Right lobe of liver (tissue), 6 donors: ENCODE results near the gene FRMD4A. TPM values are rescaled to one million over a fixed set of nuclear protein-coding genes. Genes with fewer than 3 reads are reported as not detected.

ENCODE experiments used
- ATAC-seq, 4 donors: fragments of 200-7000 bp; cut with Tn5 transposase; one replicate each; pipeline ENCODE4 v1.9.1; 2020; ENCODE audit warnings: mild to moderate bottlenecking in 4 of 4, moderate library complexity in 4 of 4
- DNase-seq, 3 donors: peaks; one replicate each; pipeline ENCODE4 v3.0.0-alpha.2; 2020
- H3K27ac ChIP-seq, 3 donors: fragments of 200-600 bp; one replicate each; pipeline ENCODE4 v1.8.0; 2022
- H3K27me3 ChIP-seq, 2 donors: fragments of 200-600 bp; one replicate each; pipeline ENCODE4 v1.8.0; 2022
- H3K36me3 ChIP-seq, 4 donors: fragments of 200-600 bp; sonication (generic) in 1 of 4; one replicate each; pipeline versions ENCODE4 v1.5.1 to v1.8.0; 2017 to 2022; ENCODE audit warnings: control low read depth in 1 of 4
- H3K4me1 ChIP-seq, 4 donors: fragments of 200-600 bp; sonication (generic) in 1 of 4; one replicate each; pipeline versions ENCODE4 v1.5.1 to v1.8.0; 2017 to 2022; ENCODE audit warnings: control low read depth in 1 of 4
- H3K4me3 ChIP-seq, 3 donors: fragments of 200-600 bp; one replicate each; pipeline ENCODE4 v1.8.0; 2022
- H3K9me3 ChIP-seq, 4 donors: fragments of 200-600 bp; sonication (generic) in 1 of 4; one replicate each; pipeline versions ENCODE4 v1.5.1 to v1.8.0; 2017 to 2022; ENCODE audit warnings: control low read depth in 1 of 4
- POLR2A ChIP-seq: fragments of 450-650 bp; IDR thresholded peaks from one replicate; pipeline ENCODE4 v1.6.1; 2017; ENCODE audit warnings: antibody characterized with exemption, mild to moderate bottlenecking
- WGBS: methylation state at CpG from one replicate; pipeline ENCODE4 v1.1.6; 2018; ENCODE audit warnings: low coverage, low lambda C conversion rate; ENCODE audit not compliant: insufficient coverage; ENCODE audit errors: missing lambda C conversion rate; 5-methylcytosine and 5-hydroxymethylcytosine counted together
- intact Hi-C, 2 donors: fragments of 100-400 bp; cut with DNase I; formaldehyde crosslinking; loops; one replicate each; pipeline versions ENCODE4 v1.11.2 to v1.14.1; 2022
- total RNA-seq, 6 experiments: library from RNA; depleted of rRNA in 2 of 6; stranded (reverse); fragments of >200 nt in 2 of 6; fragmentation: NEBNext Ultra II Directional in 3 of 6; extraction: Animal tissue kit (Norgen Biotek cat#: 25700) in 3 of 6; gene quantifications; one replicate each; pipeline versions ENCODE4 v1.1.0 to v1.2.4, GENCODE V29; 2016 to 2023
- TF ChIP-seq, protein P1 (sequence below), 4 donors: fragments of 200-600 bp in 3 of 4; fragments of 450-650 bp in 1 of 4; IDR thresholded peaks; one replicate each; pipeline versions ENCODE4 v1.5.1 to v1.8.0; 2016 to 2022; ENCODE audit warnings: antibody characterized with exemption in 4 of 4, mild to moderate bottlenecking in 2 of 4
- donor health status: DM: no; HTN: yes; CAD: no.
- donor health status: DM: no; HTN: no; CAD: no.
- donor health status: DM: no; HTN: no; CAD: no.
- donor health status: DM: no; HTN: yes; CAD: no.
- donor health status: DM: no; HTN: yes; CAD: no.

Gene FRMD4A
- total RNA-seq, 6 experiments from 2014 or later = 8.4 to 22.8 (median 13.3) TPM

DNA sequence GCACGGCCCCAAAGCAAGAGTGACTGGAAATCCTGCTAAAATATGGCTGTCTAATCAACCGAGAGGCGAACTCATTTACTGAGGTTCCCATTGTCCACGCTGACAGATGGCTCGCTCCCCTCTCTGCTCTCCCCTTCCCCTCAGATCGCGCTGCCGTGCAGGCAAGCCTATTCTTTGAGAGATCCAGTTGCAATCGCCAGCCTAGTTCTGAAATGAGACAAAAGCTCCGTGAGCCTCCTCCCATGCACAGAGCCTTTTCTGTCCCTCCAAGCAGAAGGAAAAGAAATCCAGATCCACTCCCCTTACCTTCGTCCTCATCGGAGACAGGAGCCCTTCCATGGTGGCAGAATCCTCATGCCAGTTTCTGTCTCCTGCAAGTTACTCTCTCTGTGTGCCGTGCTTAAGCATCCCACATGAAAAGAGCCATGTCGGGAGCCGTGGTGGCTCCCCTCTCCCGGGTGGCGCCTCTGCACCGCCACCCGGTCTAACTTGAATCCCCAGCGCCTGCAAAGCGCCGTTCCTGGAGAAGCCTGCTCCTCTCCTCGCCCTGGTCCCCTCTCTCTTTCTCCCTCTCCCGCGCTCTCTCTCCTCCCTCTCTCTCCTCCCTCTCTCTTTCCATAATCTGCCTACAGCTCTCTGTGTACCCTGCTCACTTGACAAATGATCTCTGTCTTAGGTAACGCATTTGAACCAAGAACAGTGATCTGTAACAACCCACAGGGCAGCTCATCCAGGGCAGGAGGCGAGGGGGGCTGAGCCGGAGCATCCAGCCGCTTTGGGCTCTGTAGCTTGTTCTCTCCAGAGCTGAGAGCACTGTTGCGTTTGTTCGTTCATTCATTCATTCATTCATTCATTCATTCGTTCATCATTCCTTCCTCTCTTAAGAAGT, 156.8 kb downstream of the FRMD4A start:
- Histone ChIP-seq H3K27ac (no peak overlapping the region), H3K36me3 (no peaks in the 10 kb centered on the region), H3K4me3 (peak overlapping the region in 2 of 3 donors; percentile 1 to 23), H3K9me3 (no peaks in the 10 kb centered on the region), H3K27me3 (peaks cover 0 to 3% of the 10 kb centered on the region in 2 donors), H3K4me1 (no peaks in the 10 kb centered on the region)
- DNase-seq (no peak), ATAC-seq (peak; percentile 40 to 49 (median 44))
- TF ChIP-seq, protein P1, sequence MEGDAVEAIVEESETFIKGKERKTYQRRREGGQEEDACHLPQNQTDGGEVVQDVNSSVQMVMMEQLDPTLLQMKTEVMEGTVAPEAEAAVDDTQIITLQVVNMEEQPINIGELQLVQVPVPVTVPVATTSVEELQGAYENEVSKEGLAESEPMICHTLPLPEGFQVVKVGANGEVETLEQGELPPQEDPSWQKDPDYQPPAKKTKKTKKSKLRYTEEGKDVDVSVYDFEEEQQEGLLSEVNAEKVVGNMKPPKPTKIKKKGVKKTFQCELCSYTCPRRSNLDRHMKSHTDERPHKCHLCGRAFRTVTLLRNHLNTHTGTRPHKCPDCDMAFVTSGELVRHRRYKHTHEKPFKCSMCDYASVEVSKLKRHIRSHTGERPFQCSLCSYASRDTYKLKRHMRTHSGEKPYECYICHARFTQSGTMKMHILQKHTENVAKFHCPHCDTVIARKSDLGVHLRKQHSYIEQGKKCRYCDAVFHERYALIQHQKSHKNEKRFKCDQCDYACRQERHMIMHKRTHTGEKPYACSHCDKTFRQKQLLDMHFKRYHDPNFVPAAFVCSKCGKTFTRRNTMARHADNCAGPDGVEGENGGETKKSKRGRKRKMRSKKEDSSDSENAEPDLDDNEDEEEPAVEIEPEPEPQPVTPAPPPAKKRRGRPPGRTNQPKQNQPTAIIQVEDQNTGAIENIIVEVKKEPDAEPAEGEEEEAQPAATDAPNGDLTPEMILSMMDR (IDR thresholded peaks at IDR 0.05) = no peak
- TF ChIP-seq POLR2A = no peak
- intact Hi-C loops = no loop called here
- 2% methylated on average over 28 of the region's 32 CpGs for WGBS

DNA sequence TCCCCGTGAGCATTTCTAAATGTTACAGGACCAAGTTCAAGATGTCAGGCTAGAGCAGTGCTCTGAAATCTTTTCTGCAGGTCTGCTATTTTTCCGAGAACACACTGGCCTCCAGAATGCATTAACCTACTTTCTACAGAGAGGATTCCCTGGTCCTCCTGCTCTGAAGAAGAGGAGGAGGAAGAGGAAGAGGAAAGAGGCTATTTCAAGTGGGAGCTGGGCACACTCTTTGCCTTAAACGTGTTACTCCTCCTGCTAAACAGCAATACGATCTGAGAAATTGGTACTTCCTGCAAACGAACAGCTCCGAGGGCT, 157.4 kb downstream of the FRMD4A start:
- 2% methylated on average over 6 of the region's 6 CpGs for WGBS
- peak overlapping the region in 1 of 3 donors; percentile 1 for H3K4me3 ChIP-seq
- no peaks in the 10 kb centered on the region for H3K9me3 ChIP-seq
- TF ChIP-seq POLR2A = no peak
- TF ChIP-seq, protein P1 (IDR thresholded peaks at IDR 0.05) = no peak
- ATAC-seq (peak in 1 of 4 donors; percentile 40), DNase-seq (no peak)
- H3K27ac ChIP-seq = no peak overlapping the region
- H3K27me3 ChIP-seq = peaks cover 0 to 3% of the 10 kb centered on the region in 2 donors
- no peaks in the 10 kb centered on the region for H3K4me1 ChIP-seq
- intact Hi-C loops = no loop called here
- no peaks in the 10 kb centered on the region for H3K36me3 ChIP-seq

DNA sequence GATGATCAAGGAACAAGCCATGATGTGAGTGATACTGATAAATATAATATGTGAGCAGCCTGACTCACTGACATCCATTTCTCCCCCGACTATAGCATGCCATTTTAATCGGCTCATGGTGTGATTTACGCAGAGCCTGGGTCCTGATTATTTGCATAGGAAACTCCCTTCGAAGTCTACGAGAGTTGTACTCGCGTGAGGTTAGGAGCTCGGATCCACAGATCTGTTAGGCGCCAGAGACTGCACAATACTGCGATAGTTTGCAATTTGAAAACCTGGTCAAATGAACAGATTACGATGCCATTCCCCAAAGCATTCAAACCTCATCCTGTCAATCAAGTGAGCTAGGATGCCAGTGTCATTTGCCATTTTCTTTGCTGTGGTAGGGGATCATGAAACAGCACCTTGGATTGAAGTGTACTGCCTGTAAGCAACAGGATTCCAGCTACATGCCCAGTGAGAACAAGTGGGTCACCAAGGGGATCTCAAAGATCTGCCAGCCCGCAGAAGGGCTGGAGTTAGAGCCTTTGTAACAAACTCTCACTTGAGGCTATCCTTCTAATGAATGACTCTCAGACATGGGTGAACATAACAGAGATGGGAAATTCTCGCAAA, 158.3 kb downstream of the FRMD4A start:
- peaks cover 0 to 3% of the 10 kb centered on the region in 2 donors for H3K27me3 ChIP-seq
- no peak for TF ChIP-seq POLR2A
- TF ChIP-seq, protein P1 (IDR thresholded peaks at IDR 0.05) = no peak
- 71% methylated on average over 12 of the region's 13 CpGs for WGBS
- intact Hi-C loops = no loop called here
- no peaks in the 10 kb centered on the region for H3K4me1 ChIP-seq
- no peak overlapping the region for H3K27ac ChIP-seq
- H3K9me3 ChIP-seq = no peaks in the 10 kb centered on the region
- no peaks in the 10 kb centered on the region for H3K36me3 ChIP-seq
- DNase-seq (no peak), ATAC-seq (no peak)
- H3K4me3 ChIP-seq = no peak overlapping the region

DNA sequence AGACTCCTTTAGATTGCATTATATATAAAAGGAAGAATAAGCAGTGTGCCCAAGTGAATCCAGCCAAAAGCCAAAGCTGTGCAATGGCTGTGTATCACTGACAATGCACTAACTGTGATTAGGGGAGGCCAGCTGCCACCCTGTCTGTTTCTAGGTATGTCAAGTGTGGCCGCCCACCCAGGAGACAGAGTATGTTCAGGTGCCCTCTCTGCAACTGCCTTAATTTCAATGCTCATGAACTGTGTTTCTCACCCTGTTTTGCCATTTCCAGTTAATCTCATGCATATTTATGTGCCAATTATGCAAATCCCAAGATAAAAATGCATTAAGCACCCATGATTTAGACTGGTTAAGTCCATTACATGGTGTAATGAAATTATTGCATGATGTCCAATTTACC, 159.4 kb downstream of the FRMD4A start:
- H3K9me3 ChIP-seq = no peaks in the 10 kb centered on the region
- peaks cover 0 to 3% of the 10 kb centered on the region in 2 donors for H3K27me3 ChIP-seq
- TF ChIP-seq, protein P1 (IDR thresholded peaks at IDR 0.05) = no peak
- no peak for TF ChIP-seq POLR2A
- DNase-seq = no peak
- 80% methylated on average over 1 of the region's 1 CpG for WGBS
- ATAC-seq = no peak
- no peaks in the 10 kb centered on the region for H3K4me1 ChIP-seq
- intact Hi-C loops = no loop called here
- no peaks in the 10 kb centered on the region for H3K36me3 ChIP-seq
- H3K27ac ChIP-seq = no peak overlapping the region
- no peak overlapping the region for H3K4me3 ChIP-seq
